ENCODE data around the gene RFPL4A.
"Not testable (repeated sequence)": the region's sequence is repeated elsewhere in the genome, so short reads cannot be mapped to it uniquely, and the experiment has no call there.

Gene RFPL4A

GRCh38 chr19:55758797-55759196 lies at the start of gene RFPL4A:
Gene RFPL4A (plus strand): TSS chr19:55759097. CDS start chr19:55761801, 2,704 bp downstream.
- not testable (repeated sequence) for H3K9me3 ChIP-seq (ENCODE audit: low read length)

GRCh38 chr19:55711719-55712118 lies 47.2 kb upstream of the RFPL4A start:
- no peaks in the 10 kb centered on the region for H3K27me3 ChIP-seq (ENCODE audit: control insufficient read depth in 1 of 2, insufficient read depth in 2 of 2, low read length in 2 of 2)
- no peaks in the 10 kb centered on the region for H3K4me1 ChIP-seq (ENCODE audit: insufficient read depth, low read length)
- H3K36me3 ChIP-seq (ENCODE audit: insufficient read depth, low read length): no peaks in the 10 kb centered on the region
- H3K9ac ChIP-seq (ENCODE audit: low read length): no peak overlapping the region
- H3K27ac ChIP-seq (ENCODE audit: low read depth, low read length): no peak overlapping the region
- no peaks in the 10 kb centered on the region for H3K9me3 ChIP-seq (ENCODE audit: low read length)
- no peak overlapping the region for H3K4me3 ChIP-seq (ENCODE audit: low read depth in 1 of 2, low read length in 2 of 2)

More at GRCh38 chr19:55758797-55759196, at the start of gene RFPL4A:
- not testable (repeated sequence) for H3K4me3 ChIP-seq (ENCODE audit: low read depth in 1 of 2, low read length in 2 of 2); H3K27me3 ChIP-seq (ENCODE audit: control insufficient read depth in 1 of 2, insufficient read depth in 2 of 2, low read length in 2 of 2); H3K36me3 ChIP-seq (ENCODE audit: insufficient read depth, low read length); H3K4me1 ChIP-seq (ENCODE audit: insufficient read depth, low read length); H3K9ac ChIP-seq (ENCODE audit: low read length); H3K27ac ChIP-seq (ENCODE audit: low read depth, low read length)

- H3K9me3 ChIP-seq (ENCODE audit: low read length): no peaks in the 10 kb centered on the region
- H3K27ac ChIP-seq (ENCODE audit: low read depth, low read length): no peak overlapping the region
- H3K36me3 ChIP-seq (ENCODE audit: insufficient read depth, low read length): no peaks in the 10 kb centered on the region
- H3K4me1 ChIP-seq (ENCODE audit: insufficient read depth, low read length): no peaks in the 10 kb centered on the region
- no peaks in the 10 kb centered on the region for H3K27me3 ChIP-seq (ENCODE audit: control insufficient read depth in 1 of 2, insufficient read depth in 2 of 2, low read length in 2 of 2)
- H3K4me3 ChIP-seq (ENCODE audit: low read depth in 1 of 2, low read length in 2 of 2): no peak overlapping the region
- H3K9ac ChIP-seq (ENCODE audit: low read length): no peak overlapping the region
Measured at GRCh38 chr19:55712804-55713631, 45.9 kb upstream of the RFPL4A start.

- Histone ChIP-seq H3K27ac (ENCODE audit: low read depth, low read length) (no peak overlapping the region), H3K4me1 (ENCODE audit: insufficient read depth, low read length) (no peaks in the 10 kb centered on the region), H3K4me3 (ENCODE audit: low read depth in 1 of 2, low read length in 2 of 2) (no peak overlapping the region), H3K36me3 (ENCODE audit: insufficient read depth, low read length) (no peaks in the 10 kb centered on the region), H3K9me3 (ENCODE audit: low read length) (no peaks in the 10 kb centered on the region), H3K27me3 (ENCODE audit: control insufficient read depth in 1 of 2, insufficient read depth in 2 of 2, low read length in 2 of 2) (peaks cover 4 to 7% of the 10 kb centered on the region in 2 donors), H3K9ac (ENCODE audit: low read length) (no peak overlapping the region)
Measured at GRCh38 chr19:55716531-55716930, 42.4 kb upstream of the RFPL4A start.

- Histone ChIP-seq H3K4me1 (ENCODE audit: insufficient read depth, low read length) (no peaks in the 10 kb centered on the region), H3K9ac (ENCODE audit: low read length) (no peak overlapping the region), H3K27ac (ENCODE audit: low read depth, low read length) (no peak overlapping the region), H3K4me3 (ENCODE audit: low read depth in 1 of 2, low read length in 2 of 2) (no peak overlapping the region), H3K27me3 (ENCODE audit: control insufficient read depth in 1 of 2, insufficient read depth in 2 of 2, low read length in 2 of 2) (peaks cover 4 to 7% of the 10 kb centered on the region in 2 donors), H3K36me3 (ENCODE audit: insufficient read depth, low read length) (no peaks in the 10 kb centered on the region), H3K9me3 (ENCODE audit: low read length) (no peaks in the 10 kb centered on the region)
Measured at GRCh38 chr19:55717251-55717650, 41.6 kb upstream of the RFPL4A start.

- H3K9ac ChIP-seq (ENCODE audit: low read length); H3K4me3 ChIP-seq (ENCODE audit: low read depth in 1 of 2, low read length in 2 of 2); H3K27me3 ChIP-seq (ENCODE audit: control insufficient read depth in 1 of 2, insufficient read depth in 2 of 2, low read length in 2 of 2); H3K36me3 ChIP-seq (ENCODE audit: insufficient read depth, low read length); H3K4me1 ChIP-seq (ENCODE audit: insufficient read depth, low read length); H3K27ac ChIP-seq (ENCODE audit: low read depth, low read length); H3K9me3 ChIP-seq (ENCODE audit: low read length): not testable (repeated sequence)
Measured at GRCh38 chr19:55717879-55718711, 40.8 kb upstream of the RFPL4A start.

- Histone ChIP-seq H3K4me1 (ENCODE audit: insufficient read depth, low read length) (no peaks in the 10 kb centered on the region), H3K9me3 (ENCODE audit: low read length) (no peaks in the 10 kb centered on the region), H3K27ac (ENCODE audit: low read depth, low read length) (no peak overlapping the region), H3K9ac (ENCODE audit: low read length) (no peak overlapping the region), H3K4me3 (ENCODE audit: low read depth in 1 of 2, low read length in 2 of 2) (no peak overlapping the region), H3K27me3 (ENCODE audit: control insufficient read depth in 1 of 2, insufficient read depth in 2 of 2, low read length in 2 of 2) (peaks cover 4 to 7% of the 10 kb centered on the region in 2 donors), H3K36me3 (ENCODE audit: insufficient read depth, low read length) (no peaks in the 10 kb centered on the region)
Measured at GRCh38 chr19:55720214-55720746, 38.6 kb upstream of the RFPL4A start.

GRCh38 chr19:55720801-55721200 lies 38.1 kb upstream of the RFPL4A start:
- Histone ChIP-seq H3K36me3 (ENCODE audit: insufficient read depth, low read length) (no peaks in the 10 kb centered on the region), H3K4me3 (ENCODE audit: low read depth in 1 of 2, low read length in 2 of 2) (no peak overlapping the region), H3K9me3 (ENCODE audit: low read length) (no peaks in the 10 kb centered on the region), H3K4me1 (ENCODE audit: insufficient read depth, low read length) (no peaks in the 10 kb centered on the region), H3K27ac (ENCODE audit: low read depth, low read length) (no peak overlapping the region), H3K27me3 (ENCODE audit: control insufficient read depth in 1 of 2, insufficient read depth in 2 of 2, low read length in 2 of 2) (peaks cover 4 to 7% of the 10 kb centered on the region in 2 donors), H3K9ac (ENCODE audit: low read length) (no peak overlapping the region)

- no peaks in the 10 kb centered on the region for H3K36me3 ChIP-seq (ENCODE audit: insufficient read depth, low read length)
- peaks cover 4 to 7% of the 10 kb centered on the region in 2 donors for H3K27me3 ChIP-seq (ENCODE audit: control insufficient read depth in 1 of 2, insufficient read depth in 2 of 2, low read length in 2 of 2)
- no peak overlapping the region for H3K4me3 ChIP-seq (ENCODE audit: low read depth in 1 of 2, low read length in 2 of 2)
- no peak overlapping the region for H3K9ac ChIP-seq (ENCODE audit: low read length)
- H3K4me1 ChIP-seq (ENCODE audit: insufficient read depth, low read length): no peaks in the 10 kb centered on the region
- no peaks in the 10 kb centered on the region for H3K9me3 ChIP-seq (ENCODE audit: low read length)
- H3K27ac ChIP-seq (ENCODE audit: low read depth, low read length): no peak overlapping the region
Measured at GRCh38 chr19:55723491-55723890, 35.4 kb upstream of the RFPL4A start.

- not testable (repeated sequence) for H3K9ac ChIP-seq (ENCODE audit: low read length); H3K9me3 ChIP-seq (ENCODE audit: low read length); H3K36me3 ChIP-seq (ENCODE audit: insufficient read depth, low read length); H3K4me3 ChIP-seq (ENCODE audit: low read depth in 1 of 2, low read length in 2 of 2); H3K4me1 ChIP-seq (ENCODE audit: insufficient read depth, low read length); H3K27me3 ChIP-seq (ENCODE audit: control insufficient read depth in 1 of 2, insufficient read depth in 2 of 2, low read length in 2 of 2); H3K27ac ChIP-seq (ENCODE audit: low read depth, low read length)
Measured at GRCh38 chr19:55730378-55730777, 28.5 kb upstream of the RFPL4A start.

- Histone ChIP-seq H3K4me1 (ENCODE audit: insufficient read depth, low read length) (no peaks in the 10 kb centered on the region), H3K4me3 (ENCODE audit: low read depth in 1 of 2, low read length in 2 of 2) (no peak within 1 kb of the TSS), H3K27me3 (ENCODE audit: control insufficient read depth in 1 of 2, insufficient read depth in 2 of 2, low read length in 2 of 2) (no peaks in the 10 kb centered on the region), H3K9me3 (ENCODE audit: low read length) (no peaks in the 10 kb centered on the region), H3K27ac (ENCODE audit: low read depth, low read length) (no peak within 1 kb of the TSS), H3K36me3 (ENCODE audit: insufficient read depth, low read length) (no peaks in the 10 kb centered on the region), H3K9ac (ENCODE audit: low read length) (no peak within 1 kb of the TSS)
Measured at GRCh38 chr19:55738302-55738701, 20.6 kb upstream of the RFPL4A start, which contains the start of gene NLRP9. Gene NLRP9 (minus strand): TSS chr19:55738402. CDS start chr19:55738374, 28 bp downstream.
